Activated naive CD8-positive, alpha-beta T cell (primary cell): ENCODE data around the gene SERTAD4.

ENCODE experiments used
- H3K27ac Mint-ChIP-seq: one replicate; pipeline ENCODE4 v1.8.0; 2021; ENCODE audit warnings: mixed read lengths
- H3K27me3 Mint-ChIP-seq: one replicate; pipeline ENCODE4 v1.8.0; 2021; ENCODE audit warnings: mixed read lengths
- H3K36me3 Mint-ChIP-seq: one replicate; pipeline ENCODE4 v1.8.0; 2021; ENCODE audit warnings: mixed read lengths
- H3K4me1 Mint-ChIP-seq: one replicate; pipeline ENCODE4 v1.8.0; 2021; ENCODE audit warnings: low read depth, mixed read lengths
- H3K4me3 Mint-ChIP-seq: one replicate; pipeline ENCODE4 v1.8.0; 2021; ENCODE audit warnings: mild to moderate bottlenecking, mixed read lengths
- H3K9me3 Mint-ChIP-seq: one replicate; pipeline ENCODE4 v1.8.0; 2021; ENCODE audit warnings: low read depth, mixed read lengths

The SERTAD4 gene

GRCh38 chr1:210239349-210240111, 6.9 kb downstream of the SERTAD4 start:
- Mint-ChIP-seq H3K4me3 (no peak overlapping the region), H3K9me3 (no peaks in the 10 kb centered on the region), H3K27me3 (peaks cover 44% of the 10 kb centered on the region), H3K27ac (no peak overlapping the region), H3K36me3 (no peaks in the 10 kb centered on the region), H3K4me1 (peaks cover 2% of the 10 kb centered on the region)

GRCh38 chr1:210241121-210241520, 8.5 kb downstream of the SERTAD4 start:
- Mint-ChIP-seq H3K4me3 (no peak overlapping the region), H3K27me3 (peaks cover 45% of the 10 kb centered on the region)

GRCh38 chr1:210244746-210245367, 12.3 kb downstream of the SERTAD4 start:
- Mint-ChIP-seq H3K36me3 (no peaks in the 10 kb centered on the region), H3K9me3 (no peaks in the 10 kb centered on the region), H3K27ac (no peak overlapping the region), H3K4me3 (no peak overlapping the region), H3K27me3 (peaks cover 41% of the 10 kb centered on the region), H3K4me1 (peaks cover 7% of the 10 kb centered on the region)

More at GRCh38 chr1:210241121-210241520, 8.5 kb downstream of the SERTAD4 start:
- H3K36me3 Mint-ChIP-seq = no peaks in the 10 kb centered on the region
- no peaks in the 10 kb centered on the region for H3K4me1 Mint-ChIP-seq
- no peaks in the 10 kb centered on the region for H3K9me3 Mint-ChIP-seq
- no peak overlapping the region for H3K27ac Mint-ChIP-seq

- no peaks in the 10 kb centered on the region for H3K36me3 Mint-ChIP-seq
- H3K4me3 Mint-ChIP-seq = no peak overlapping the region
- H3K27me3 Mint-ChIP-seq = peaks cover 35% of the 10 kb centered on the region
- no peak overlapping the region for H3K27ac Mint-ChIP-seq
- peaks cover 15% of the 10 kb centered on the region for H3K4me1 Mint-ChIP-seq
- no peaks in the 10 kb centered on the region for H3K9me3 Mint-ChIP-seq
Measured at GRCh38 chr1:210246447-210246846, 13.9 kb downstream of the SERTAD4 start.

- Mint-ChIP-seq H3K27me3 (peaks cover 33% of the 10 kb centered on the region), H3K9me3 (no peaks in the 10 kb centered on the region), H3K27ac (no peak overlapping the region), H3K36me3 (no peaks in the 10 kb centered on the region), H3K4me1 (peaks cover 23% of the 10 kb centered on the region), H3K4me3 (no peak overlapping the region)
Measured at GRCh38 chr1:210248341-210248740, 15.7 kb downstream of the SERTAD4 start.

GRCh38 chr1:210250665-210250997, 18.0 kb downstream of the SERTAD4 start:
- H3K9me3 Mint-ChIP-seq = no peaks in the 10 kb centered on the region
- H3K27ac Mint-ChIP-seq = no peak overlapping the region
- H3K4me1 Mint-ChIP-seq = peaks cover 25% of the 10 kb centered on the region
- H3K4me3 Mint-ChIP-seq = peak overlapping the region; percentile 72
- H3K36me3 Mint-ChIP-seq = no peaks in the 10 kb centered on the region
- H3K27me3 Mint-ChIP-seq = peaks cover 35% of the 10 kb centered on the region

GRCh38 chr1:210250998-210251679, 18.5 kb downstream of the SERTAD4 start:
- Mint-ChIP-seq H3K4me1 (peaks cover 25% of the 10 kb centered on the region), H3K36me3 (no peaks in the 10 kb centered on the region), H3K27me3 (peaks cover 39% of the 10 kb centered on the region), H3K27ac (no peak overlapping the region), H3K4me3 (peak overlapping the region; percentile 72), H3K9me3 (no peaks in the 10 kb centered on the region)

- H3K9me3 Mint-ChIP-seq = no peaks in the 10 kb centered on the region
- peaks cover 37% of the 10 kb centered on the region for H3K27me3 Mint-ChIP-seq
- H3K4me1 Mint-ChIP-seq = peaks cover 18% of the 10 kb centered on the region
- no peaks in the 10 kb centered on the region for H3K36me3 Mint-ChIP-seq
- no peak overlapping the region for H3K27ac Mint-ChIP-seq
- H3K4me3 Mint-ChIP-seq = peak overlapping the region; percentile 84
Measured at GRCh38 chr1:210251680-210252490, 19.3 kb downstream of the SERTAD4 start.

- no peaks in the 10 kb centered on the region for H3K36me3 Mint-ChIP-seq
- H3K9me3 Mint-ChIP-seq = no peaks in the 10 kb centered on the region
- peak overlapping the region; percentile 84 for H3K4me3 Mint-ChIP-seq
- H3K27ac Mint-ChIP-seq = no peak overlapping the region
- peaks cover 33% of the 10 kb centered on the region for H3K27me3 Mint-ChIP-seq
- peaks cover 18% of the 10 kb centered on the region for H3K4me1 Mint-ChIP-seq
Measured at GRCh38 chr1:210252621-210253051, 20.0 kb downstream of the SERTAD4 start.

GRCh38 chr1:210254298-210254697, 21.7 kb downstream of the SERTAD4 start:
- no peak overlapping the region for H3K4me3 Mint-ChIP-seq
- H3K27me3 Mint-ChIP-seq = peaks cover 31% of the 10 kb centered on the region
- H3K9me3 Mint-ChIP-seq = no peaks in the 10 kb centered on the region

GRCh38 chr1:210257698-210258529, 25.3 kb downstream of the SERTAD4 start:
- Mint-ChIP-seq H3K36me3 (no peaks in the 10 kb centered on the region), H3K4me3 (no peak overlapping the region), H3K4me1 (peaks cover 1% of the 10 kb centered on the region), H3K9me3 (no peaks in the 10 kb centered on the region), H3K27ac (no peak overlapping the region), H3K27me3 (peaks cover 25% of the 10 kb centered on the region)

More at GRCh38 chr1:210254298-210254697, 21.7 kb downstream of the SERTAD4 start:
- no peak overlapping the region for H3K27ac Mint-ChIP-seq
- no peaks in the 10 kb centered on the region for H3K36me3 Mint-ChIP-seq
- H3K4me1 Mint-ChIP-seq = peaks cover 18% of the 10 kb centered on the region

- no peak overlapping the region for H3K27ac Mint-ChIP-seq
- no peaks in the 10 kb centered on the region for H3K9me3 Mint-ChIP-seq
- H3K36me3 Mint-ChIP-seq = no peaks in the 10 kb centered on the region
- H3K4me1 Mint-ChIP-seq = no peaks in the 10 kb centered on the region
- H3K4me3 Mint-ChIP-seq = no peak overlapping the region
- peaks cover 17% of the 10 kb centered on the region for H3K27me3 Mint-ChIP-seq
Measured at GRCh38 chr1:210259561-210259960, 27.0 kb downstream of the SERTAD4 start.

GRCh38 chr1:210260096-210260495, 27.5 kb downstream of the SERTAD4 start:
- Mint-ChIP-seq H3K27ac (no peak overlapping the region), H3K9me3 (no peaks in the 10 kb centered on the region), H3K4me3 (no peak overlapping the region), H3K27me3 (peaks cover 14% of the 10 kb centered on the region), H3K4me1 (no peaks in the 10 kb centered on the region), H3K36me3 (no peaks in the 10 kb centered on the region)
